Urinary bladder (tissue), 4 donors: ENCODE measurements around the gene SBSN. TPM values are rescaled to one million over a fixed set of nuclear protein-coding genes. Genes with fewer than 3 reads are reported as not detected.
"Not testable (repeated sequence)": the region's sequence is repeated elsewhere in the genome, so short reads cannot be mapped to it uniquely, and the experiment has no call there.

ENCODE experiments used
- DNase-seq: peaks from one replicate; pipeline ENCODE4 v3.0.0-alpha.2; 2015; ENCODE audit errors: extremely low spot score
- H3K27ac ChIP-seq: one replicate; pipeline ENCODE4 v1.5.1; 2013; ENCODE audit warnings: low read depth, mild to moderate bottlenecking, moderate library complexity
- H3K36me3 ChIP-seq: one replicate; pipeline ENCODE4 v1.6.1; 2013; ENCODE audit warnings: mild to moderate bottlenecking, moderate library complexity; ENCODE audit not compliant: insufficient read depth
- H3K4me1 ChIP-seq: one replicate; pipeline ENCODE4 v1.6.1; 2013; ENCODE audit warnings: mild to moderate bottlenecking, moderate library complexity; ENCODE audit not compliant: insufficient read depth
- H3K4me3 ChIP-seq: one replicate; pipeline ENCODE4 v1.5.1; 2013; ENCODE audit warnings: low read depth, low read length
- WGBS: extraction: QIAGEN DNeasy Blood & Tissue Kit; methylation state at CpG from one replicate; pipeline ENCODE4 v1.1.7; 2013; 5-methylcytosine and 5-hydroxymethylcytosine counted together
- polyA plus RNA-seq: library from polyadenylated mRNA; stranded (reverse); fragments of 200-250 nt; gene quantifications from one replicate; pipeline ENCODE4 v1.2.3, GENCODE V29; 2013
- total RNA-seq: library from RNA; depleted of rRNA; stranded (reverse); fragments of >200 nt; gene quantifications from one replicate; pipeline ENCODE4 v1.2.3, GENCODE V29; 2014
- donor health status: healthy with polysubstance abuse.
- donor health status: healthy.

Gene SBSN
- total and polyA plus RNA-seq, 2 donors: 0.15 TPM; not detected in 1

DNA sequence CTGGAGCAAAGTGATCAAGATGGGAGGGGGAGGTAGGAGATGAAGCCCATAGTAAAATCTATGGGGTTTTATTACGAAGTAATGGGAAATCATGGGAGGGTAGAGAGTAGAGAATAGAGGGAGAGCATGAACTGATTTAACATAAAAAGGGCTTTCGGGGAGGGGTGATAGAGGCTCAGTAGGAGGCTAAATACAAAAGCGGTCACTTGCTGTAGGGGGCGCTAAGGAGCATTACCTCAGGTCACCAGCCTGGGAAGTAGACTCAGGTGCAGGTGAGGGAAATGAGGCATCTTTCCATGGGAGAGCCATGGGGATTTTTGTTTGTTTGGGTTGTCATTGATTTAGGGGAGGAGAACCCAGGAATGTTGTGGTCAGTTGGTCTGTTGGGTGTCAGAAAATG lies 52.0 kb downstream of the SBSN start:
- no peak overlapping the region for H3K27ac ChIP-seq
- 57% methylated on average over 4 of the region's 4 CpGs for WGBS
- no peaks in the 10 kb centered on the region for H3K36me3 ChIP-seq
- H3K4me3 ChIP-seq: no peak overlapping the region
- H3K4me1 ChIP-seq: no peaks in the 10 kb centered on the region
- DNase-seq: no peak

- not testable (repeated sequence) for H3K27ac ChIP-seq, H3K4me3 ChIP-seq, H3K4me1 ChIP-seq, DNase-seq, H3K36me3 ChIP-seq
- WGBS: 85% methylated on average over 7 of the region's 7 CpGs
Observed at GRCh38 chr19:35474594-35474993, 53.5 kb downstream of the SBSN start.

GRCh38 chr19:35474104-35474503 lies 54.0 kb downstream of the SBSN start:
- 96% methylated on average over 14 of the region's 14 CpGs for WGBS
- Histone ChIP-seq H3K4me3 (no peak overlapping the region), H3K27ac (no peak overlapping the region)

More at GRCh38 chr19:35474104-35474503, 54.0 kb downstream of the SBSN start:
- no peaks in the 10 kb centered on the region for H3K36me3 ChIP-seq
- no peak for DNase-seq
- H3K4me1 ChIP-seq: no peaks in the 10 kb centered on the region

Other genes with a start within 250 kb of the SBSN start
- gene HAMP, start 245.8 kb downstream of the SBSN start, total RNA-seq: not detected
- gene HAMP, start 245.8 kb downstream of the SBSN start, polyA plus RNA-seq: 0.19 TPM
- gene MAG, start 236.2 kb downstream of the SBSN start, total RNA-seq: 6.1 TPM
- 0.20 TPM for gene MAG, start 236.2 kb downstream of the SBSN start, polyA plus RNA-seq
- 8.8 TPM for gene CD22, start 199.1 kb downstream of the SBSN start, total RNA-seq
- 1.6 TPM for gene CD22, start 199.1 kb downstream of the SBSN start, polyA plus RNA-seq
- gene FFAR1, start 180.4 kb downstream of the SBSN start, total RNA-seq: not detected
- not detected for gene FFAR1, start 180.4 kb downstream of the SBSN start, polyA plus RNA-seq
- gene FFAR3, start 169.9 kb downstream of the SBSN start, total RNA-seq: 0.16 TPM
- gene FFAR3, start 169.9 kb downstream of the SBSN start, polyA plus RNA-seq: 0.68 TPM
- not detected for gene GPR42, start 157.2 kb downstream of the SBSN start, total RNA-seq
- 0.14 TPM for gene GPR42, start 157.2 kb downstream of the SBSN start, polyA plus RNA-seq
- 0.69 TPM for gene FFAR2, start 80.1 kb downstream of the SBSN start, total RNA-seq
- 0.05 TPM for gene FFAR2, start 80.1 kb downstream of the SBSN start, polyA plus RNA-seq
- not detected for gene KRTDAP, start 37.8 kb downstream of the SBSN start, total RNA-seq
- not detected for gene KRTDAP, start 37.8 kb downstream of the SBSN start, polyA plus RNA-seq
- gene DMKN, start 14.7 kb downstream of the SBSN start, total RNA-seq: 10.7 TPM
- 17.5 TPM for gene DMKN, start 14.7 kb downstream of the SBSN start, polyA plus RNA-seq
- gene GAPDHS, start 5.1 kb upstream of the SBSN start, total RNA-seq: not detected
- not detected for gene GAPDHS, start 5.1 kb upstream of the SBSN start, polyA plus RNA-seq
- gene TMEM147, start 17.3 kb upstream of the SBSN start, total RNA-seq: 57.0 TPM
- gene TMEM147, start 17.3 kb upstream of the SBSN start, polyA plus RNA-seq: 141 TPM
- gene ATP4A, start 35.3 kb upstream of the SBSN start, total RNA-seq: not detected
- not detected for gene ATP4A, start 35.3 kb upstream of the SBSN start, polyA plus RNA-seq
- gene PMIS2, start 57.9 kb upstream of the SBSN start, total RNA-seq: not detected
- gene PMIS2, start 57.9 kb upstream of the SBSN start, polyA plus RNA-seq: not detected
- gene HAUS5, start 84.4 kb upstream of the SBSN start, total RNA-seq: 6.3 TPM
- 8.8 TPM for gene HAUS5, start 84.4 kb upstream of the SBSN start, polyA plus RNA-seq
- 14.8 TPM for gene RBM42, start 100.7 kb upstream of the SBSN start, total RNA-seq
- 89.5 TPM for gene RBM42, start 100.7 kb upstream of the SBSN start, polyA plus RNA-seq
- gene ETV2, start 113.4 kb upstream of the SBSN start, total RNA-seq: 0.32 TPM
- gene ETV2, start 113.4 kb upstream of the SBSN start, polyA plus RNA-seq: 1.7 TPM
- 192 TPM for gene COX6B1, start 120.0 kb upstream of the SBSN start, total RNA-seq
- gene COX6B1, start 120.0 kb upstream of the SBSN start, polyA plus RNA-seq: 592 TPM
- gene UPK1A, start 138.2 kb upstream of the SBSN start, total RNA-seq: 89.8 TPM
- gene UPK1A, start 138.2 kb upstream of the SBSN start, polyA plus RNA-seq: 81.8 TPM
- not detected for gene ZBTB32, start 176.2 kb upstream of the SBSN start, total RNA-seq
- 0.09 TPM for gene ZBTB32, start 176.2 kb upstream of the SBSN start, polyA plus RNA-seq
- 7.1 TPM for gene KMT2B, start 189.7 kb upstream of the SBSN start, total RNA-seq
- 25.9 TPM for gene KMT2B, start 189.7 kb upstream of the SBSN start, polyA plus RNA-seq
- 0.53 TPM for gene IGFLR1, start 214.1 kb upstream of the SBSN start, total RNA-seq
- 21.2 TPM for gene IGFLR1, start 214.1 kb upstream of the SBSN start, polyA plus RNA-seq
- gene U2AF1L4, start 217.1 kb upstream of the SBSN start, total RNA-seq: 9.6 TPM
- gene U2AF1L4, start 217.1 kb upstream of the SBSN start, polyA plus RNA-seq: 25.3 TPM
- 13.7 TPM for gene PSENEN, start 217.3 kb upstream of the SBSN start, total RNA-seq
- gene PSENEN, start 217.3 kb upstream of the SBSN start, polyA plus RNA-seq: 49.2 TPM
- 5.4 TPM for gene LIN37, start 220.3 kb upstream of the SBSN start, total RNA-seq
- gene LIN37, start 220.3 kb upstream of the SBSN start, polyA plus RNA-seq: 18.8 TPM
- 25.4 TPM for gene HSPB6, start 228.7 kb upstream of the SBSN start, total RNA-seq
- gene HSPB6, start 228.7 kb upstream of the SBSN start, polyA plus RNA-seq: 657 TPM
- gene PROSER3, start 229.9 kb upstream of the SBSN start, total RNA-seq: 6.8 TPM
- 12.2 TPM for gene PROSER3, start 229.9 kb upstream of the SBSN start, polyA plus RNA-seq
- 17.4 TPM for gene ARHGAP33, start 247.3 kb upstream of the SBSN start, total RNA-seq
- gene ARHGAP33, start 247.3 kb upstream of the SBSN start, polyA plus RNA-seq: 10.2 TPM